GM12878 (cell line): Measurements from ENCODE around the gene PRDM4. TPM values are rescaled to one million over a fixed set of nuclear protein-coding genes. Genes with fewer than 3 reads are reported as not detected.

Experiments used
- ATF7 ChIP-seq: fragments of 450-650 bp; IDR thresholded peaks from 2 replicates; pipeline ENCODE4 v1.6.1; 2016; ENCODE audit warnings: low read depth, mild to moderate bottlenecking
- BHLHE40 ChIP-seq, 2 experiments: fragments of 450-650 bp in 1 of 2; IDR thresholded peaks; 2 replicates each; pipeline ENCODE4 v1.6.1; 2011 to 2017; ENCODE audit warnings: low read depth in 2 of 2, borderline replicate concordance in 1 of 2, improper control_type of control experiment in 1 of 2, low read length in 1 of 2, mild to moderate bottlenecking in 1 of 2
- CHD2 ChIP-seq: IDR thresholded peaks from 2 replicates; pipeline ENCODE4 v1.6.1; 2011; ENCODE audit warnings: low read depth, low read length, improper control_type of control experiment, borderline replicate concordance
- CREM ChIP-seq: IDR thresholded peaks from 2 replicates; pipeline ENCODE4 v1.6.1; 2014; ENCODE audit warnings: antibody characterized with exemption, low read depth
- IKZF2 ChIP-seq, 2 experiments: fragments of 450-650 bp; IDR thresholded peaks; 2 replicates each; pipeline ENCODE4 v1.6.1; 2017; ENCODE audit warnings: mild to moderate bottlenecking in 2 of 2, moderate library complexity in 2 of 2
- IRF4 ChIP-seq: IDR thresholded peaks from 2 replicates; pipeline ENCODE4 v1.6.1; 2011; ENCODE audit warnings: low read depth, low read length
- MEF2A ChIP-seq: IDR thresholded peaks from 2 replicates; pipeline ENCODE4 v1.6.1; 2011; ENCODE audit warnings: low read depth, mild to moderate bottlenecking, low read length, moderate library complexity; ENCODE audit not compliant: insufficient read depth
- MEF2B ChIP-seq: fragments of 450-650 bp; IDR thresholded peaks from 2 replicates; pipeline ENCODE4 v1.6.1; 2018; ENCODE audit warnings: mild to moderate bottlenecking, moderate library complexity; ENCODE audit not compliant: partially characterized antibody, poor library complexity, severe bottlenecking
- MTA2 ChIP-seq: fragments of 450-650 bp; IDR thresholded peaks from 2 replicates; pipeline ENCODE4 v1.6.1; 2016; ENCODE audit warnings: low read depth, mild to moderate bottlenecking, moderate library complexity
- RUNX3 ChIP-seq: IDR thresholded peaks from 2 replicates; pipeline ENCODE4 v1.6.1; 2012; ENCODE audit warnings: low read length, inconsistent platforms
- SPI1 ChIP-seq: IDR thresholded peaks from 2 replicates; pipeline ENCODE4 v1.6.1; 2011; ENCODE audit warnings: low read depth, mild to moderate bottlenecking, low read length, moderate library complexity, borderline replicate concordance; ENCODE audit not compliant: insufficient read depth
- polyA plus RNA-seq, 11 experiments: library from polyadenylated mRNA; depleted of rRNA in 4 of 11; unstranded in 6 of 11; stranded (reverse) in 5 of 11; fragments of >200 nt; fragmentation: Nextera tagmentation in 4 of 11; fragmentation: Illumina TruSeq in 1 of 11; extraction: Ambion mirVana in 4 of 11; extraction: Trizol in 1 of 11; gene quantifications; 1 replicate in 1 of 11; 2 replicates in 10 of 11; pipeline versions ENCODE4 v1.2.1 to v1.2.3, GENCODE V29; 2011 to 2016; ENCODE audit warnings: inconsistent platforms in 2 of 11, missing spikeins in 2 of 11, low read depth in 1 of 11
- total RNA-seq, 4 experiments: library from RNA; depleted of rRNA in 3 of 4; stranded (reverse); fragments of >200 nt in 3 of 4; fragmentation: Illumina TruSeq in 1 of 4; extraction: Trizol in 1 of 4; gene quantifications; 2 replicates each; pipeline versions ENCODE4 v1.2.1 to v1.2.3, GENCODE V29; 2013 to 2021
- TF ChIP-seq, protein P1 (sequence below): IDR thresholded peaks from 2 replicates; pipeline ENCODE4 v1.6.1; 2011; ENCODE audit warnings: mild to moderate bottlenecking, low read depth, low read length, moderate library complexity; ENCODE audit not compliant: insufficient replicate concordance
- TF ChIP-seq, protein P2 (sequence below): fragments of 450-650 bp; IDR thresholded peaks from 2 replicates; pipeline ENCODE4 v1.6.1; 2017; ENCODE audit warnings: antibody characterized with exemption, mild to moderate bottlenecking, moderate library complexity
- TF ChIP-seq, protein P3 (sequence below): fragments of 450-650 bp; IDR thresholded peaks from 2 replicates; pipeline ENCODE4 v1.6.1; 2016; ENCODE audit warnings: mild to moderate bottlenecking
- TF ChIP-seq, protein P4 (sequence below): fragments of 450-650 bp; IDR thresholded peaks from 2 replicates; pipeline ENCODE4 v1.6.1; 2017; ENCODE audit warnings: low read depth, mild to moderate bottlenecking, moderate library complexity
- TF ChIP-seq, protein P5 (sequence below): fragments of 450-650 bp; IDR thresholded peaks from 2 replicates; pipeline ENCODE4 v1.6.1; 2016; ENCODE audit warnings: mild to moderate bottlenecking, moderate library complexity, borderline replicate concordance

PRDM4 gene
- total and polyA plus RNA-seq, 10 of the 15 experiments (the other 5 are each of a cell fraction or from before 2014, with no cell fraction given) = 5.1 to 22.2 (median 15.0) TPM

DNA sequence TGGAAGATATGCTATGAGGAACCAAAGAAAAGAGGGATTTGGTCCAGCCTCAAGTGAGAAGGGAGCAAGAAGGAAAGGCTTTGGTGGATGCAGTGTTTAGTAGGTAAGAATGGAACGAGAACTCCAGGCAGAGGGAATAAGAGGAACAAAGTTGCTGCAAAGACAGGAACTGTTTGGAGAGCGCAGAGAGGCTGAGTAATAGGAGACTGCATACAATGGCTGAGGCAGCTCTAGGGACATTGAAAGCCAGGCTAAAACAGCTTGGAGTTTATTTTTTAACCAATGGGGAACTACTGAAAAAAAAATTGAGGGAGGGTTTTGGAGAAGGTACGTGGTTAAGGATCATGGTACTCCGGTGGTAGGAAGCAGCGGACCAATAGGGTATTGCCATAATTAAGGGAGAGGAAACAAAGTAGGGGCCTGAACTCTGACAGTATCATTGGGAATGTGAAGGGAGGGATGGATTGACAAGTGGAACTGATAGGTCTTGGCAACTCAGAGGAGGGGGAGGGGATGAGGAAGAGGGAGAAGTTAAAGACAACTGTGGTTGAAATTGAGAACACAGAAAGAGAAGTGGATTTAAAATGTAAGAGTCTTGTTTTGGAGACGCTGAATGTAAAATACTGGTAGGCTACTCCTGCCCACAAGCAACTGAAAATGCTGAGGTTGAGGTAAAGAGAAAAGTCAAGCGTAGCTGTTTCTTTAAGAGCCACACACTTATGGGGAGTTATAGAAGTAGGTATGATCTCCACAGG lies 18.3 kb upstream of the PRDM4 start (continued):
- TF ChIP-seq, protein P1, sequence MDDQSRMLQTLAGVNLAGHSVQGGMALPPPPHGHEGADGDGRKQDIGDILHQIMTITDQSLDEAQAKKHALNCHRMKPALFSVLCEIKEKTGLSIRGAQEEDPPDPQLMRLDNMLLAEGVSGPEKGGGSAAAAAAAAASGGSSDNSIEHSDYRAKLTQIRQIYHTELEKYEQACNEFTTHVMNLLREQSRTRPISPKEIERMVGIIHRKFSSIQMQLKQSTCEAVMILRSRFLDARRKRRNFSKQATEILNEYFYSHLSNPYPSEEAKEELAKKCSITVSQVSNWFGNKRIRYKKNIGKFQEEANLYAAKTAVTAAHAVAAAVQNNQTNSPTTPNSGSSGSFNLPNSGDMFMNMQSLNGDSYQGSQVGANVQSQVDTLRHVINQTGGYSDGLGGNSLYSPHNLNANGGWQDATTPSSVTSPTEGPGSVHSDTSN = peak; percentile 44
- TF ChIP-seq MEF2B (peak; percentile 13), SPI1 (peak; percentile 91), CREM (0 out of 2 replicates have a peak, but pooled peaks have one; percentile 22), IKZF2 (IDR thresholded peaks at IDR 0.05) (peak; percentile 82 to 84), MTA2 (peak; percentile 76; the same call in 1 of the 2 replicates), CHD2 (no peak), MEF2A (0 out of 2 replicates have a peak, but pooled peaks have one; percentile 32), ATF7 (peak; percentile 33; the same call in 1 of the 2 replicates), IRF4 (peak; percentile 56; the same call in 1 of the 2 replicates), RUNX3 (peak; percentile 92), BHLHE40 (IDR thresholded peaks at IDR 0.05; ENCODE audit: borderline replicate concordance in 1 of 2, low read depth in 2 of 2, low read length in 1 of 2) (peak in 1 of 2 experiments; percentile 21; a peak in 1 of 4 replicates)
- TF ChIP-seq, protein P2, sequence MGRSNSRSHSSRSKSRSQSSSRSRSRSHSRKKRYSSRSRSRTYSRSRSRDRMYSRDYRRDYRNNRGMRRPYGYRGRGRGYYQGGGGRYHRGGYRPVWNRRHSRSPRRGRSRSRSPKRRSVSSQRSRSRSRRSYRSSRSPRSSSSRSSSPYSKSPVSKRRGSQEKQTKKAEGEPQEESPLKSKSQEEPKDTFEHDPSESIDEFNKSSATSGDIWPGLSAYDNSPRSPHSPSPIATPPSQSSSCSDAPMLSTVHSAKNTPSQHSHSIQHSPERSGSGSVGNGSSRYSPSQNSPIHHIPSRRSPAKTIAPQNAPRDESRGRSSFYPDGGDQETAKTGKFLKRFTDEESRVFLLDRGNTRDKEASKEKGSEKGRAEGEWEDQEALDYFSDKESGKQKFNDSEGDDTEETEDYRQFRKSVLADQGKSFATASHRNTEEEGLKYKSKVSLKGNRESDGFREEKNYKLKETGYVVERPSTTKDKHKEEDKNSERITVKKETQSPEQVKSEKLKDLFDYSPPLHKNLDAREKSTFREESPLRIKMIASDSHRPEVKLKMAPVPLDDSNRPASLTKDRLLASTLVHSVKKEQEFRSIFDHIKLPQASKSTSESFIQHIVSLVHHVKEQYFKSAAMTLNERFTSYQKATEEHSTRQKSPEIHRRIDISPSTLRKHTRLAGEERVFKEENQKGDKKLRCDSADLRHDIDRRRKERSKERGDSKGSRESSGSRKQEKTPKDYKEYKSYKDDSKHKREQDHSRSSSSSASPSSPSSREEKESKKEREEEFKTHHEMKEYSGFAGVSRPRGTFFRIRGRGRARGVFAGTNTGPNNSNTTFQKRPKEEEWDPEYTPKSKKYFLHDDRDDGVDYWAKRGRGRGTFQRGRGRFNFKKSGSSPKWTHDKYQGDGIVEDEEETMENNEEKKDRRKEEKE = no peak
- TF ChIP-seq, protein P3, sequence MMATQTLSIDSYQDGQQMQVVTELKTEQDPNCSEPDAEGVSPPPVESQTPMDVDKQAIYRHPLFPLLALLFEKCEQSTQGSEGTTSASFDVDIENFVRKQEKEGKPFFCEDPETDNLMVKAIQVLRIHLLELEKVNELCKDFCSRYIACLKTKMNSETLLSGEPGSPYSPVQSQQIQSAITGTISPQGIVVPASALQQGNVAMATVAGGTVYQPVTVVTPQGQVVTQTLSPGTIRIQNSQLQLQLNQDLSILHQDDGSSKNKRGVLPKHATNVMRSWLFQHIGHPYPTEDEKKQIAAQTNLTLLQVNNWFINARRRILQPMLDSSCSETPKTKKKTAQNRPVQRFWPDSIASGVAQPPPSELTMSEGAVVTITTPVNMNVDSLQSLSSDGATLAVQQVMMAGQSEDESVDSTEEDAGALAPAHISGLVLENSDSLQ = peak; percentile 58
- TF ChIP-seq, protein P4, sequence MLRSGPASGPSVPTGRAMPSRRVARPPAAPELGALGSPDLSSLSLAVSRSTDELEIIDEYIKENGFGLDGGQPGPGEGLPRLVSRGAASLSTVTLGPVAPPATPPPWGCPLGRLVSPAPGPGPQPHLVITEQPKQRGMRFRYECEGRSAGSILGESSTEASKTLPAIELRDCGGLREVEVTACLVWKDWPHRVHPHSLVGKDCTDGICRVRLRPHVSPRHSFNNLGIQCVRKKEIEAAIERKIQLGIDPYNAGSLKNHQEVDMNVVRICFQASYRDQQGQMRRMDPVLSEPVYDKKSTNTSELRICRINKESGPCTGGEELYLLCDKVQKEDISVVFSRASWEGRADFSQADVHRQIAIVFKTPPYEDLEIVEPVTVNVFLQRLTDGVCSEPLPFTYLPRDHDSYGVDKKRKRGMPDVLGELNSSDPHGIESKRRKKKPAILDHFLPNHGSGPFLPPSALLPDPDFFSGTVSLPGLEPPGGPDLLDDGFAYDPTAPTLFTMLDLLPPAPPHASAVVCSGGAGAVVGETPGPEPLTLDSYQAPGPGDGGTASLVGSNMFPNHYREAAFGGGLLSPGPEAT = peak; percentile 43; the same call in 1 of the 2 replicates
- TF ChIP-seq, protein P5, sequence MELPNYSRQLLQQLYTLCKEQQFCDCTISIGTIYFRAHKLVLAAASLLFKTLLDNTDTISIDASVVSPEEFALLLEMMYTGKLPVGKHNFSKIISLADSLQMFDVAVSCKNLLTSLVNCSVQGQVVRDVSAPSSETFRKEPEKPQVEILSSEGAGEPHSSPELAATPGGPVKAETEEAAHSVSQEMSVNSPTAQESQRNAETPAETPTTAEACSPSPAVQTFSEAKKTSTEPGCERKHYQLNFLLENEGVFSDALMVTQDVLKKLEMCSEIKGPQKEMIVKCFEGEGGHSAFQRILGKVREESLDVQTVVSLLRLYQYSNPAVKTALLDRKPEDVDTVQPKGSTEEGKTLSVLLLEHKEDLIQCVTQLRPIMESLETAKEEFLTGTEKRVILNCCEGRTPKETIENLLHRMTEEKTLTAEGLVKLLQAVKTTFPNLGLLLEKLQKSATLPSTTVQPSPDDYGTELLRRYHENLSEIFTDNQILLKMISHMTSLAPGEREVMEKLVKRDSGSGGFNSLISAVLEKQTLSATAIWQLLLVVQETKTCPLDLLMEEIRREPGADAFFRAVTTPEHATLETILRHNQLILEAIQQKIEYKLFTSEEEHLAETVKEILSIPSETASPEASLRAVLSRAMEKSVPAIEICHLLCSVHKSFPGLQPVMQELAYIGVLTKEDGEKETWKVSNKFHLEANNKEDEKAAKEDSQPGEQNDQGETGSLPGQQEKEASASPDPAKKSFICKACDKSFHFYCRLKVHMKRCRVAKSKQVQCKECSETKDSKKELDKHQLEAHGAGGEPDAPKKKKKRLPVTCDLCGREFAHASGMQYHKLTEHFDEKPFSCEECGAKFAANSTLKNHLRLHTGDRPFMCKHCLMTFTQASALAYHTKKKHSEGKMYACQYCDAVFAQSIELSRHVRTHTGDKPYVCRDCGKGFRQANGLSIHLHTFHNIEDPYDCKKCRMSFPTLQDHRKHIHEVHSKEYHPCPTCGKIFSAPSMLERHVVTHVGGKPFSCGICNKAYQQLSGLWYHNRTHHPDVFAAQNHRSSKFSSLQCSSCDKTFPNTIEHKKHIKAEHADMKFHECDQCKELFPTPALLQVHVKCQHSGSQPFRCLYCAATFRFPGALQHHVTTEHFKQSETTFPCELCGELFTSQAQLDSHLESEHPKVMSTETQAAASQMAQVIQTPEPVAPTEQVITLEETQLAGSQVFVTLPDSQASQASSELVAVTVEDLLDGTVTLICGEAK = no peak
